ENCODE data around the gene TTC34. TPM values are rescaled to one million over a fixed set of nuclear protein-coding genes. Genes with fewer than 3 reads are reported as not detected.
"Not testable (repeated sequence)": the region's sequence is repeated elsewhere in the genome, so short reads cannot be mapped to it uniquely, and the experiment has no call there.

The TTC34 gene
- total RNA-seq, 2 experiments from 2014 or later, result 0.97 to 1.0 TPM

DNA sequence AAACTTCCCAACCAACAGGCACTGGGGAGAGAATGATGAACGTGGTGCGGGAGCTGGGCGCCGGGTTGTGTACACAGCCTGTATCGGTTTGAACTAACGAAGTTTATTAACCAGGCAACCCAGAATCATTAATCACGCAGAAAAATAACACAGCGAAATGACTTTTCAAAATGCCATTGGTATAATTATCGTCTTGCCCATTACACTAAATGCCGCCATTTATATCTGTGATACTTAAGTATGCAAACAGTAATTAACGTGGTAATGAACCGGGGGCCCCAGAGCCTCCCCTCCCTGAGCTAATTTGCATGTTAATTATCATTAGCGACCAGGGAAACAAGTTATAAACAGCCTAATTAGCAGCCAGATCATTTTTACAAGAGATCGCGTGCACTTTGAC is 5.1 kb upstream of the TTC34 start:
- peaks cover 3% of the 10 kb centered on the region for H3K27me3 Mint-ChIP-seq
- H3K9me3 Mint-ChIP-seq, result no peaks in the 10 kb centered on the region
- H3K4me1 Mint-ChIP-seq (ENCODE audit: low read depth), result no peaks in the 10 kb centered on the region
- H3K36me3 Mint-ChIP-seq, result no peaks in the 10 kb centered on the region
- no peak for DNase-seq
- no peak overlapping the region for H3K27ac Mint-ChIP-seq
- H3K4me3 Mint-ChIP-seq, result no peak overlapping the region
- CTCF ChIA-PET, result no interaction called here
- POLR2A ChIA-PET, result no interaction called here
- intact Hi-C loops (cut with micrococcal nuclease), result no loop called here

DNA sequence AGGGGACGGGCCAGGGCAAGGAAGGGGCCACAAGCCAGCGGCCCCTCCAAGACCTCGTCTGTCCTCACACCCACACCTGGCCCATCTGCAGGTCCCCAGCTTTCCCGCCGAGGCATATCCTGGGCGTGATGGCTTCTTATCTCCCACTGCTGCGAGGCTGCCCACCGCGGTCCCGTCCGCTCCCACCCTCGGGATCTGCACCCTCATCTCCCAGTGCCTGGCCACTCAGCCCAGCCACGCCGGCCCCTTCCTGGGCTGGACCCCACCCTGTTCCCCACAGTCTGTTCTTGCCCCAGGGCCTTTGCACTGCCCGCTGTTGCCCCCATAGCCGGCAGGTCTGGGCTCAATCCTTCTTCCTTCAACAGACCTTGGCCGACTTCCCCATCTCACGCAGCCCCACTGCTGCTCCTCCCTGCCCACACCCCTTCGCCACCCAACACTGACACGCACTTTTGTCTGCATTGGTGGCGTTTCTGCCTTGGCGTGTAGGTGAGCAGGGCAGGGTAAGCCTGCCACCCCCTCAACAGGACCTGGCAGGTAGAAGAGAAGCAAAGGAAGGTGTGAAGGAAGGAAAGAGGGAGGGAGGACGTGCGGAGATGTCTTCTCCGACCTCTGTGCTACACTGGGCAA is 4.4 kb upstream of the TTC34 start:
- POLR2A ChIA-PET, result no interaction called here
- intact Hi-C loops (cut with micrococcal nuclease), result no loop called here
- Mint-ChIP-seq H3K4me3 (no peak overlapping the region), H3K9me3 (no peaks in the 10 kb centered on the region), H3K27me3 (peaks cover 3% of the 10 kb centered on the region), H3K4me1 (ENCODE audit: low read depth) (no peaks in the 10 kb centered on the region), H3K36me3 (no peaks in the 10 kb centered on the region), H3K27ac (peak overlapping the region; percentile 2)
- DNase-seq, result no peak
- CTCF ChIA-PET, result no interaction called here

DNA sequence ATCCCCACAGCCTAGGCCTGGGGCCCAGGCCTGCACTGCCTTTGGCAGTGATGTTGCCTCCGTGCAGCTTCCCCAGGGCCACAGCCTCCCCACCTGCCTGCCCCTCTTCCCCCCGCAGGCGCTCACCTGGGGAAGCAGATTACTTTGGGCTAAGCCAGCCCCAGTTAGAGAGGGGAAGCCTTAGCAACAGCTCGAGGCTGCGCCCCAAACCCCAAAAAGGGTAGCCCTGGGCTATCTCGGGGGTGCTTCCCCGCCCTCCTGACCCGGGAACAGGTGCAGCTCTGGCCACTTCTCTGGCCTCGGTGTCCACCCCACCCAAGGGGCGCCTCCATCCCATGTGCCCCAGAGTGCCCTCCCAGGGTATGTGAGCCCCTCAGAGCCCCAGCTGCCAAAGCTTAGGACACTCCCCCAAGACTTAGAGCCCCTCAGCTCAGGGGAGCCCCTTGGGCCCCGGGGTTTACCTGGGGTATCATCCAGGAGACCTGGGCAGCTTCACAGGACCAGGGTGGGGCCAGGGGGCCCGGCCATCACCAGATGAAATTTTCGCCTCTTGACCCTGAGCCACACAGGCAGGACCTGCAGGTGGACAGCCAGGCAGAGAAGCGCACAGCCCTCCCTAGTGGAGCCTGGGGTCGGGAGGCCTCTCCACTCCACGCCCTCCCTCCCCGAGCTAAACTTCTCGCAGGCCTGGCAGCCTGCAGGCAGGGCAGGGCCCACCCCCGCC is 3.3 kb upstream of the TTC34 start:
- ChIA-PET CTCF (no interaction called here), POLR2A (no interaction called here)
- intact Hi-C loops (cut with micrococcal nuclease), result no loop called here
- Mint-ChIP-seq H3K9me3 (no peaks in the 10 kb centered on the region), H3K36me3 (no peaks in the 10 kb centered on the region), H3K4me1 (ENCODE audit: low read depth) (no peaks in the 10 kb centered on the region), H3K27ac (no peak overlapping the region), H3K27me3 (peaks cover 3% of the 10 kb centered on the region), H3K4me3 (no peak overlapping the region)
- no peak for DNase-seq

DNA sequence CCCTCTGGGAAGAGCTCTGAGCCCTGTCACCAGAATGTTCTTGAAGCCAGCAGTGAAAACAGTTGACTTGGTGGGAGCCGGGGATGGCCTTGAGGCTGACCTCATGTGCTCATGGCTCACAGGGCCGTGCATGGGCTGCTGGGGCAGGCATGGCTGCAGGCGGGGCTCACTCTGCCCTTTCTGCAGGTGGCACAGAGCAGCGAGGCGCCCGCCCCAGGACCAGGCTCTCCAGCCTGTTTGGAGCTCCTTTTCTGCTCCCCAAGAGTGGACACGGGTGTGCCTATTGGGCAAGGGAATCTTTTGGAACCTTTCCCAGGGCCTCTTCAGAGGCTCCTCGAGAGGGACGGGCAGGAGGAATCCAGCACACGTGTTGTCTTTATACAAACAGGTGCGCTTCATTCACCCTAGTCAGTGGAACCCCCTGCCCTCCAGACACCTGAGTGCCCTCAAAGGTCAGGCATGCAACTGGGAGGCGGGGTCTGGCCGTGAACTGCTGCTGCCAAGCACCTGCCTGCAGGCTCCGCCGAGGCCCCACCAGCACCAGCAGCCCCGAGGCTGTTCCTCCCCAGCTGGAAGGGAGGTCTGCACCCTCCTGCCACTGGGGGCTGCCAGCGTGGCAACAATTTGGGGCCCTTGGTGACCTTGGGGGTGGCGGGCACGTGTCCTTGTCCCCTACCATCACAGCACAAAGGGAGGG is 2.6 kb upstream of the TTC34 start:
- H3K27me3 Mint-ChIP-seq, result peaks cover 3% of the 10 kb centered on the region
- intact Hi-C loops (cut with micrococcal nuclease), result no loop called here
- POLR2A ChIA-PET, result no interaction called here
- H3K4me3 Mint-ChIP-seq, result no peak overlapping the region
- no peaks in the 10 kb centered on the region for H3K4me1 Mint-ChIP-seq (ENCODE audit: low read depth)
- CTCF ChIA-PET, result interaction anchor here (0.6 kb wide), 1 partner anchor 10 kb away, joined by 3 read pairs; no protein-coding TSS in a partner anchor
- H3K36me3 Mint-ChIP-seq, result no peaks in the 10 kb centered on the region
- no peak overlapping the region for H3K27ac Mint-ChIP-seq
- no peak for DNase-seq
- H3K9me3 Mint-ChIP-seq, result no peaks in the 10 kb centered on the region

DNA sequence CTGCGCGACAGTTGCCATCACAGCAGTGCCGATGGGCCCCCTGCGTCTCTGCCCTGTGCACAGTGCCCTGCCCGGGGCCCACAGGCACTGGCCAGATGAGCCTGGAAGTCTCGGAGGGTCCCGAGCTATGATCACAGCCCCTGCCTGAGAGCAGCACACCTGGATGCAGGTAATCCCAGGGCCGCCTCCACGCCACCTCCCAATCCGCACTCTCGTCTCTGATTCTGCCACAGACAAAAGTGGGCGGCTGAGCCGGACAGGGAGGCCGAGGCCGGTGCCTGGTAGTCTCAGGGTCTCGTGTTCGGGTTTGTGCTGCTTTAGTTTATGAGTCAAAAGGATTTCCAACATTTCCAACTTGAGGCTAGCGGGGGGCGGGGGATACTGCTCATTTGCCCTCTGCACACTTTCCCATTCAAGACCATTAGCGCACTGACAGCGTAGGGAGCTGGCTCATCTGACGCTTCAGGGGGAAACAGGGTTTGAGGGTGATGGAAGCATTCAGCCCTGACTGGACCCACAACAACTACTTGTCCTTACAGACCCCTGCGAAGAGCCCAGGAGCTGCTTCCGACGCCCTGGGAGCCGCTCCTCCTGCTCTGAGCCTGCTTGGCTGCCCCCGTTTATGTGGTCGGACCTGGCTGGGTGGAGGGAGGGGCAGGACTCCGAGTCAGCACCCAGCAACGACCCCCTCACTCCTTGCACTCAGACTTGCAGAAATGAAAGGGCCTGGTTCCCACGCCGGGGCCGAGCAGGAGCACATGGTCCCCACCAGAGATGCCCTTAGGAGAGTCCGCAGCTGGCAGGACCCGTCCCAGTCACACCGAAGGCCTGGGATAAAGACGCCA is 1.8 kb upstream of the TTC34 start:
- intact Hi-C loops (cut with micrococcal nuclease), result no loop called here
- Mint-ChIP-seq H3K36me3 (no peaks in the 10 kb centered on the region), H3K9me3 (no peaks in the 10 kb centered on the region), H3K27me3 (peaks cover 3% of the 10 kb centered on the region), H3K4me3 (no peak overlapping the region), H3K4me1 (ENCODE audit: low read depth) (no peaks in the 10 kb centered on the region), H3K27ac (no peak overlapping the region)
- CTCF ChIA-PET, result interaction anchor here (0.6 kb wide), 1 partner anchor 11 kb away, joined by 3 read pairs; no protein-coding TSS in a partner anchor
- POLR2A ChIA-PET, result no interaction called here
- no peak for DNase-seq

DNA sequence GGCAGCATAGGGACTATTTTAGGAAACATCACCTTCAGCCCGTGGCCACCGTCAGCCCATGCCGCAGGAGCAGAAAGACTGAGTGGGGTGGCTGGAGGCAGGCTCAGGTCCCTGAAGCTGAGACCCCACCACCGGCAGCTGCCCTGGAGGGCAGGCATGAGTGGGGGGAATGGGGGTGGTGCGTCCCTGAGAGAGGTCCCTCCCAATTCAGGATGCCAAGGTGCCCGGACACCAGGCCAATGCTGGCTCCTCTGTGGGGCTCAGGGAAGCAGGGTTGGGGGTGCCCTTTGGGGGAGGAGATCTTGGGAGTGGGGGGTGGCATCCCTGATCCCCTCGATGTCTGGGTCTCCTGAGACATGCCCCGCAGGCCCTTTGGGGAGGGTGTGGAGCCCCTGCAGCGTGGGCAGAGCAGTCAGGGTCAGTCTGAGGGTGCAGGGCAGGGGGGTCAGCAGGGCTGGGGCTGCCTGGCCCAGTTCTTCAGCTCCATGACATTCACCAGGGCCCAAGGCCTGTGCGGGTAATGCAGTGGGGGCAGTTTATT is 998 bp upstream of the TTC34 start:
- no peaks in the 10 kb centered on the region for H3K36me3 Mint-ChIP-seq
- peaks cover 3% of the 10 kb centered on the region for H3K27me3 Mint-ChIP-seq
- no peaks in the 10 kb centered on the region for H3K4me1 Mint-ChIP-seq (ENCODE audit: low read depth)
- DNase-seq, result no peak
- no peak overlapping the region for H3K4me3 Mint-ChIP-seq
- intact Hi-C loops (cut with micrococcal nuclease), result no loop called here
- no peak overlapping the region for H3K27ac Mint-ChIP-seq
- ChIA-PET CTCF (no interaction called here), POLR2A (no interaction called here)
- H3K9me3 Mint-ChIP-seq, result no peaks in the 10 kb centered on the region

DNA sequence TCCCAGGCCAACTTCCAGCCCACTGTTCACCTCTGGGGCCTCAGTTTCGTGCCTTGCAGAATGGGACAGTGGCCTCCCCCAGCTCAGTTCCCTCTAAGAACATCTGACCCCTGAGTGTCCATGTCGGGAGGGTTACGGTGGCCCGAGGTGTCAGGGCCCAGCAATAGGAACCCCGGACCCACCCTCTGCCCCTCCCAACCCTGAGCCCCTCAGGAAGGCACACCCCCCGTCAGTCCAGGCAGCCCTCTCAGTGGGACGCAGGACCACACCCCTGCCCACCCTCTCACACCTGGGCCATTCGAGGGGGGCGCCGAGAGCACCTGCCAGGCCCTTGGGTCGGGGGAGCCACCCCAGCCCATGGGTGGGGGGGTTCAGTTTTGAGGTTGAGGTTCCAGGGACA is 447 bp downstream of the TTC34 start:
- intact Hi-C loops (cut with micrococcal nuclease), result no loop called here
- no peak overlapping the region for H3K4me3 Mint-ChIP-seq
- H3K9me3 Mint-ChIP-seq, result peaks cover 3% of the 10 kb centered on the region
- no peak overlapping the region for H3K27ac Mint-ChIP-seq
- POLR2A ChIA-PET, result no interaction called here
- CTCF ChIA-PET, result no interaction called here
- DNase-seq, result no peak
- no peaks in the 10 kb centered on the region for H3K36me3 Mint-ChIP-seq
- H3K4me1 Mint-ChIP-seq (ENCODE audit: low read depth), result no peaks in the 10 kb centered on the region
- peaks cover 7% of the 10 kb centered on the region for H3K27me3 Mint-ChIP-seq

DNA sequence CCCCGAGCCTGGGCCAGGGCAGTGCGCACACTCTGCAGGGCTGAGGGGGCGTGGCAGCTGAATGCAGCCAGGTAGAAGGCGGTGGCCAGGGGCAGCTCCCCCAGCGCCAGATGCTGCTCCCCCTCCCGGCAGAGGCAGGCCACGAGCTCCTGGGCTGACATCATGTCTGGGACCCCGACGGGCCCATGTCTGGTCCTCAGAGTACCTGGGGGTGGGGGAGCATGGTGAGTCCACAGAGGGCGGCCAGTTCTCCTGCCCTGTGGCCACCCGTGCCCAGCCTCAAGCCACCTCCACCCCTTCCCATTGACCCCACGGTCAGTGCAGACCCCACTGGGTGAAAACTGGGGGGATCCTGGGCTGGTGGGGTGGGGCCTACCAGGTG is 838 bp downstream of the TTC34 start:
- ChIA-PET CTCF (no interaction called here), POLR2A (no interaction called here)
- intact Hi-C loops (cut with micrococcal nuclease), result no loop called here
- peaks cover 5% of the 10 kb centered on the region for H3K9me3 Mint-ChIP-seq
- no peak for DNase-seq
- H3K27ac Mint-ChIP-seq, result no peak overlapping the region
- H3K4me1 Mint-ChIP-seq (ENCODE audit: low read depth), result no peaks in the 10 kb centered on the region
- H3K4me3 Mint-ChIP-seq, result no peak overlapping the region
- H3K36me3 Mint-ChIP-seq, result no peaks in the 10 kb centered on the region
- H3K27me3 Mint-ChIP-seq, result peaks cover 5% of the 10 kb centered on the region

DNA sequence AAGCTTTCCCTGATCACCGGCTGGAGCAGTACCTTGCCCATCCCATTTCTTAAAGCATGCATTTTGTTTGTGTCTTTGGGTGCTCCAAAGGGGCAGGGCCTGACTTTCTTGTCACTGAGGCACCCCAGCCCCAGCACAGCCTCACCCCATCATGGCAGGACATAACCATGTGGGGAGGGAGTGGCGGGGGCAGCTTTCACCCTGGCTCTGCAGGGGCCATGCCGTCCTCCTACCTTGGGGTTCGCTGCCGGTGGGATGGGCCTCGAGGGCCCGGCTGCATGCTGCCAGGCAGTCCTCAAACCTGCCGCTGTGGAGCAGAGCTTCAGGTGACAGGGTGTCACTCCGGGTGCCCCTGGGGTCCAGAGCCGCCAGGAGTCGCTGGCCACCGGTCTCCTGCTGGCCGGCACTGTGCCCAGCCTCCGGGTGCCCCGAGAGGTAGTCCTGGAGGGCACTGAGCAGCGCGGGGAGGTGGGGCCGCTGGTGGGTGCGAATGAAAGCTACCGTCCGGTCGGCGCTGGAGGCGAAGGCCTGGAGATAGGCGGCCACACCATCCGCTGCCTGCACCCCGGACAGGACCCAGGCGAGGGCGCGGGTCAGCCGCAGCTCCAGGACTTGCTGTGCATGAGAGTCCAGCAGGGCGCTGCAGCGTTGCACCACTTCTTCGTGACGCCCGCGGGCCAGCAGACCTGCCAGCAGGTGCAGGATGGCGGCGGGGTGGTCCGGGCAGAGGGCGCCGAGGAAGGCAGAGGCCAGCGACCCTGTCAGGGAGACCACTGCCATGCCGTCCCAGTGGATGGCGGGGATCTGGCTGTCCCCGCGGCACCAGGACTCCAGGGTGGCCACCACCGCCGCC is 1.5 kb downstream of the TTC34 start:
- ChIA-PET CTCF (interaction anchor here (1.3 kb wide), 1 partner anchor 13 kb away, joined by 4 read pairs; no protein-coding TSS in a partner anchor), POLR2A (no interaction called here)
- no peak overlapping the region for H3K4me3 Mint-ChIP-seq
- DNase-seq, result no peak
- no peaks in the 10 kb centered on the region for H3K36me3 Mint-ChIP-seq
- H3K4me1 Mint-ChIP-seq (ENCODE audit: low read depth), result no peaks in the 10 kb centered on the region
- intact Hi-C loops (cut with micrococcal nuclease), result no loop called here
- H3K27me3 Mint-ChIP-seq, result peaks cover 5% of the 10 kb centered on the region
- H3K27ac Mint-ChIP-seq, result no peak overlapping the region
- peaks cover 5% of the 10 kb centered on the region for H3K9me3 Mint-ChIP-seq

DNA sequence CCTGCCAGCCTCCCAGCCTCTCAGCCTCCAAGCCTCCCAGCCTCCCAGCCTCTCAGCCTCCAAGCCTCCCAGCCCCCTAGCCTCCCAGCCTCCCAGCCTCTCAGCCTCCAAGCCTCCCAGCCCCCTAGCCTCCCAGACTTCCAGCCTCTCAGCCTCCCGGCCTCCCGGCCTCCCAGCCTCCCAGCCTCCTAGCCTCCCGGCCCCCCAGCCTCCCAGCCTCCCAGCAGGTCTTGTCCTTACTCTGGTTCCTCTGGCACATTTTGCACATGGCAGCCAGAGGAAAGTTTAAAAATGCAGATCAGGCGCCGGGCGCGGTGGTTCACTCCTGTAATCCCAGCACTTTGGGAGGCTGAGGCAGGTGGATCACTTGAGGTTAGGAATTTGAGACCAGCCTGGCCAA is 2.5 kb downstream of the TTC34 start:
- intact Hi-C loops (cut with micrococcal nuclease); H3K9me3 Mint-ChIP-seq; POLR2A ChIA-PET; DNase-seq; H3K36me3 Mint-ChIP-seq; H3K4me1 Mint-ChIP-seq (ENCODE audit: low read depth); H3K27ac Mint-ChIP-seq; H3K4me3 Mint-ChIP-seq; H3K27me3 Mint-ChIP-seq: not testable (repeated sequence)
- CTCF ChIA-PET, result interaction anchor here (1.3 kb wide), 1 partner anchor 12 kb away, joined by 4 read pairs; no protein-coding TSS in a partner anchor

DNA sequence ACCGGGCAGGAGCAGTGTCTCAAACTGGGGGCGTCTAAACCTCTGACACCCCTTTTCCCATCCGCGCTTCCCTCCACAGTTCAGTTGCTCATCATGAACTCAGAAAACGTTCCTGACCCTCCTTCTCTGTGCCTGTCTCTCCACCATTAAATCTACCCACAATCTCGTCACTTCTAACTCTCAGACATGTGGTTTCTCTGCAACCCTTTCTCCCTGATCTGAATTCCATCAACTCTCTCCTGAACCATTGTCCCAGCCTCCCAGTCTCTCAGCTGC is 3.8 kb downstream of the TTC34 start:
- Mint-ChIP-seq H3K4me3 (no peak overlapping the region), H3K4me1 (ENCODE audit: low read depth) (no peaks in the 10 kb centered on the region), H3K9me3 (peaks cover 22% of the 10 kb centered on the region), H3K27ac (no peak overlapping the region), H3K36me3 (peaks cover 2% of the 10 kb centered on the region), H3K27me3 (peaks cover 14% of the 10 kb centered on the region)
- intact Hi-C loops (cut with micrococcal nuclease), result no loop called here
- ChIA-PET POLR2A (no interaction called here), CTCF (no interaction called here)
- DNase-seq, result no peak

All from activated CD4-positive, alpha-beta memory T cell treated with anti-CD3 and anti-CD28 coated beads for 36 hours (primary cell).